Muscle of arm (tissue), 14 donors: ENCODE measurements around the gene RPP25. TPM values are rescaled to one million over a fixed set of nuclear protein-coding genes. Genes with fewer than 3 reads are reported as not detected.
A peak's percentile ranks its signal among the peaks of the same experiment; 100 is the strongest.

Experiments used
- DNase-seq: peaks from one replicate; pipeline ENCODE4 v3.0.0-alpha.2; 2013
- long read RNA-seq, 11 donors: transcript quantifications; one replicate each; lab custom pipeline, GENCODE V29; 2026
- polyA plus RNA-seq, 12 donors: library from polyadenylated mRNA; unstranded; fragments of 120-200 nt; gene quantifications; one replicate each; pipeline ENCODE4 v1.2.1, GENCODE V29; 2013; ENCODE audit not compliant: insufficient read length in 12 of 12

The RPP25 gene, protein sequence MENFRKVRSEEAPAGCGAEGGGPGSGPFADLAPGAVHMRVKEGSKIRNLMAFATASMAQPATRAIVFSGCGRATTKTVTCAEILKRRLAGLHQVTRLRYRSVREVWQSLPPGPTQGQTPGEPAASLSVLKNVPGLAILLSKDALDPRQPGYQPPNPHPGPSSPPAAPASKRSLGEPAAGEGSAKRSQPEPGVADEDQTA
- 1 to 10 TPM in 5 of 12 donors, under 1 TPM in 6, not detected in 1; 0.85 to 4.5 (median 0.95) TPM for polyA plus RNA-seq
- long read RNA-seq, donor 1, transcript RPP25-201 (1 exons, 3,049 nt) = major isoform, 15 of 15 reads
- long read RNA-seq, donor 1, partial matches to known transcripts = 0 of 15 reads
- long read RNA-seq, donor 1, other reads (novel, unspliced or antisense) = 0 of 15 reads
- long read RNA-seq, donor 2, partial matches to known transcripts = 0 of 2 reads
- long read RNA-seq, donor 2, other reads (novel, unspliced or antisense) = 0 of 2 reads
- long read RNA-seq, donor 3, partial matches to known transcripts = 0 of 1 reads
- long read RNA-seq, donor 3, other reads (novel, unspliced or antisense) = 0 of 1 reads
- long read RNA-seq, donor 4 = 0 reads
- long read RNA-seq, donor 5, partial matches to known transcripts = 0 of 1 reads
- long read RNA-seq, donor 5, other reads (novel, unspliced or antisense) = 0 of 1 reads
- long read RNA-seq, donor 6, partial matches to known transcripts = 0 of 1 reads
- long read RNA-seq, donor 6, other reads (novel, unspliced or antisense) = 0 of 1 reads
- long read RNA-seq, donor 7 = 0 reads
- long read RNA-seq, donor 8 = 0 reads
- long read RNA-seq, donor 9, partial matches to known transcripts = 0 of 2 reads
- long read RNA-seq, donor 9, other reads (novel, unspliced or antisense) = 0 of 2 reads
- long read RNA-seq, donor 10 = 0 reads
- long read RNA-seq, donor 11 = 0 reads

DNA sequence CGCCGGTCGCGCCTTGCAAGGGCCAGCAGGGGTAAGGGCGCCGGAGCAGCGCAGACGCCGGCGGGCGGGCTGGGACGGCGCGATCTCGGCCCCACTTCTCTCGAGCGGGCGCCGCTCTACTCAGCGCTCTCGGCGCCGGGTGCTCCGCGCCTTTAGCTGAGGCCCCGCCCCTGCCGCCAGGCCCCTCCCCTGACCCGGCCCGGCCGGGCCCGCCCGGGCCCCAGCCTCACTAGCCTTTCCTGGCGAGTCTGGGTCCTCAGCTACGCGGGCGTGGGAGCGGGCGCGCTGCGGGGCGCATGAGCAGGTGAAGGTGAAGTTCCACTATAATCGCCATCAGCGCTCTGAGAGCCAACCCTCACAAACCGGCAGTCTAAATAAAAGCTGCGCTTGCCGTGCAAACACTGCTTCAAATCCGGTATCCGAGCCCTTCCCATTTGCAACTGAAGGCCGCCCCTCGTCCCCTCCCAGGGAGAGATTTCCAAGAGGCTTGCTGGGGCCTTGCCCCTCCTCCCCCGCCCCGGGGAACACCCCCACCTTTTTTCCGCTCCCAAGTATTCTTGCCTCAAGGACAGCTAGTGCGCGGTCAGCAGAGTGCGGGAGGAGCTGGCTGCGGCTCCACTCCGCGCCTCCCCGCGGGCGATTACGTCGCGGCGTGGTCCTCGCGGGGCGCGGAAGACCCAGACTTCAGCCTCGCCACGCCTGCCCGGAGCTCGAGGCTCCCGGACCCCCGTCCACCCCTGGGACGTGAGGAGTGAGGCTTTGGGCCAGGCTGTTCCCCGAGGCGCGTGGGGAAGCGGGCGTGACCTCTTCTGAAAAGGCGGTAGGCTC lies at the start of gene RPP25:
Gene RPP25, minus strand, starts transcription at position 125 of the 828 bp plus-strand sequence. CDS start 189 bp downstream, outside the sequence.
- no peak for DNase-seq

DNA sequence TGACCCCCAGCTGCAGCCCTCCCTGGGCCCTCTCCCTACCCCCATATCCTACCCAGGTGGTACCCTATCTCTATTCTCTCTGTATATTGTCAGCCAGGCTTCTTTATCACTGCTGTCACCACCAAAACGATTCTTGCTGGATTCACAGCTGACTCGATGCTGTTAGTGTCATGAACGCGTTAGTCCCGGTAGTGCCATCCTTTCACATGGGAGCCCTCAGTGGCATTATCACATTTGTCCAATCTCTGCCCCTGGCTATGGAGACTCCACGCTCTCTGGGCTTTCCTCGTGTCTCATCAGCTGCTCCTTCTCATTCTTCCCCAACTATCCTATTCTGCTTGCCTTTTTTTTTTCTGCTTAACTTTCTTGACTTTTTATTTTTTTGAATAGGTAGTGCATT lies 45.8 kb upstream of the RPP25 start:
- DNase-seq = no peak

DNA sequence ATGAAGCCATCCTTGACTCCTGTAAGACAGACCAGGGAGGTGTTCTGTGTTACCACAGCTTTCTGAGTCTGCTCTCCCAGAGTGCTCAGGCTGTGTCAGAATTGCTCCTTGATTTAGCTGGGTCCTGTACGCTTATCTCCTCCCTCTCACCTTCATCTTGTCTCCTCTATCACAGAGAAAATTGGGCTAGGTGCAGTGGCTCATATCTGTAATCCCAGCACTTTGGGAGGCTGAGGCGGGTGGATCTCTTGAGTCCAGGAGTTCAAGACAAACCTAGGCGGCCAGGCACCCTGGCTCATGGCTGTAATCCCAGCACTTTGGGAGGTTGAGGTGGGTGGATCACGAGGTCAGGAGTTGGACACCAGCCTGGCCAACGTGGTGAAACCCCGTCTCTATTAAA lies 44.7 kb upstream of the RPP25 start:
- no peak for DNase-seq

DNA sequence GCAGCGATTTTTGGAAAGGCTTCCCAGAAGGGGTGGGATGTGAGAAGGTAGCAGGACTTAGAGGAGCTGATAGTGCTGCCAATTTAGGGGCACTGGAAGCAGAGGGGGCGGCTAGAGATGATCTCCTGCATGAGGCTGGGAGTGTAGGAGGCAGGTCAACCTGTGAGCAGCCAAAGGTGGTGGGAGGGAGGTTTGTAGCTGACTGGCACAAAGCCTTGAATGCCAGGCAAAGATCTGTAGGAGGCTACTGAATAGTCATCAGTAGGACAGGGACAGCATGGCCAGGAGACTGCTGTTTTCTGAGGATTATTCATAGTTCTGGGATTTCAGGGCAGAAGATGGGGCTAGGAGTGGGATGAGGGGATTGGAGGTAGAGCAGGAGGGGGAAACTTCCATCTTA lies 41.0 kb upstream of the RPP25 start:
- DNase-seq = no peak

DNA sequence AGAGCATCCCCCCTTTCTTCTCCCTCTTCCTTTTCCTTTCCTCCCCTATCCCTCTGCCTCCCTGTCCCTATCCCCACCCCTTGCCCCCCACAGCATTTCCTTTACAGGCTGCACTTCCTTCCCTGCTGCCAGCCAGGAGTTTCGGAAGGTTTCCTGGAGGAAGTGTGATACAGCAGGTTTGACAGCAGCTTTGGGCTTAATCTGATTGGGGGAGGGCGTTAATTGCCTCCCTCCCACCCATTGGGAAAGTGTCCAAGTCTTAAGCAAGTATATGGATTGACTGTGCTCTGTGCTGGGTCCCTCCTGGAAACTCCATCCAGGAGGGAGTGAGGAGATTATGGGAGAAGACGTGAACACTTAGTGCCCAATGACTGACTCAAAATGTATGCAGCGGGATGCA lies 40.6 kb upstream of the RPP25 start:
- DNase-seq = no peak

DNA sequence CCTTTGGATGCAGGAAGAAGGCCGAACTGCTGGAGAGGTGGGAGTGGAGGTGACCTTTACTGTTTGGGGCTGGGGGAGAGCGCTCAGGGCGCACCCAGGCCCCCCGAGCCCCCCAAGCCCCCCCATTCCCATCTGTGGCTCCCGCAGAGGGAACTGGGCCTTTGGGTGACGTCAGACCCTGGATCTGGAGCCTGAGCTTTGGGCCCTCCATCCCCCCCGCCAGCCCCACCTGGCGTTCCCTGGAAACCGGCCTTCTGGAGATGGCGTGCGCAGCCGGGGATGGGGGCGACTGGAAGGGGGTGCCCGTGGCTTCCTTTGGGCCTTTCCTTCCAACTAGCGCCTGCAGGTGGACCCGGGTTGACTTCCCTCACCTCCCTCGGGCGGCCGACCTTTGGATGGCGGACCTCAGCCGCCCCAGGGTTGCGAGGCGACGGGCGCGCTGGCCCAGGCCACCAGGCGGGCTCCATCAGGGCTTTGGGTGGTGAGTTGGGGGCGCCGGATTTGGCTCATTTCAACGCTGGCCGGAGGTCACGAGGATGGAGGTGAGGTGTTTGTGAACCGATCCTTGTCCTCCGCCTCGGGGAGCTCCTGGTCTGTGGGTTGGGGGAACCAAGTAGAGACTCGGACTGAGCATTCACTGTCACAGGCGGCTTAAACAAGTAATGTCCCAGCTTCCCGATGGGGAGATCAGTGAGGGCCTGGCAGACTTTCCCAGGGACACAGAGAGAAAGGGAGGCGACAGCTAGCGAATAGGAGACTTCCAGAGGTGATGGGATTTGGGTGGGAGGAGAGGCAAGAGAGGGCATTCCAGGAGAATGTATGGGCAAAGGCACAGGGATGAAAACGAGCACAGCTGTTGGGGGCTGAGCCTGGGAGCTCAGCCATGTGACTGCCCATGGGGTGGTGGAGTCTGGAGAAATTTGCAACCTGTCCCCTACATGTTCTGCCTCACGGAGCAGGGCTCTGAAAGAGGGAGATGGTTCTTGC lies 39.5 kb upstream of the RPP25 start:
- no peak for DNase-seq

DNA sequence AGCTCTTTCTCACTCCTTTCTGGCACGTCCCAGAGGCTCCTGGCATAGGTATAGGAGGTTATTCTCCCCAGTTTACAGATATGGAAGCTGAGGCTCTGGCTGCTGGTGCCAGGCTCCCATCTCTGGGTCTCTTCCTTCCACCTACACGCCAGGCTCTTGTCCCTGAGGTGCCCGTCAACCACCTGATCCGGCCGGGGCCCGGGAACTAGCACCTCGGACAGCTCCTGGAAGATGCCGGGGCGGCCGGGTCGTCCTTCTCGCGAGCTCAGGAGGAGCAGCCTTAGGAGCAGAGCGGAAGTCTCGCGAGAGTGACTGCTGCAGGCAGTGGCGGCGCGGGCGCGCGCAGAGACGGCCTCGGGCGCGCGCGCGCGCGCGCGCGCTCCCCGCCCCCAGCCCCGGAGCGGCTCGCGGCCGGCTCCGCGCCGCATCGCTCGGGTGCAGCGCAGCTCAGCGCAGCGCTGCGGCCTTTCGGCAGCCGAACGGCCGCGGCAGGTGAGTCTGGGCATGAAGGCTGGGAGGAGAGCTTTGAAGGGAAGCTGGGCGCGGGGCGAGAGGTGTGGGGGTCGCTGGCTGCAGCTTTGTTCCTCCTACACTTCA lies 38.7 kb upstream of the RPP25 start, which contains the start of gene SCAMP5:
Gene SCAMP5, plus strand, starts transcription at position 382 of the 597 bp plus-strand sequence. CDS start 16,277 bp downstream, outside the sequence.
- peak; percentile 93 for DNase-seq

- DNase-seq = no peak
Measured at GRCh38 chr15:74994685-74995084, 38.1 kb upstream of the RPP25 start.

GRCh38 chr15:74994236-74994635 lies 37.7 kb upstream of the RPP25 start:
- no peak for DNase-seq

GRCh38 chr15:74992619-74993018 lies 36.0 kb upstream of the RPP25 start:
- DNase-seq = no peak

- no peak for DNase-seq
Measured at GRCh38 chr15:74989527-74989926, 33.0 kb upstream of the RPP25 start.

DNA sequence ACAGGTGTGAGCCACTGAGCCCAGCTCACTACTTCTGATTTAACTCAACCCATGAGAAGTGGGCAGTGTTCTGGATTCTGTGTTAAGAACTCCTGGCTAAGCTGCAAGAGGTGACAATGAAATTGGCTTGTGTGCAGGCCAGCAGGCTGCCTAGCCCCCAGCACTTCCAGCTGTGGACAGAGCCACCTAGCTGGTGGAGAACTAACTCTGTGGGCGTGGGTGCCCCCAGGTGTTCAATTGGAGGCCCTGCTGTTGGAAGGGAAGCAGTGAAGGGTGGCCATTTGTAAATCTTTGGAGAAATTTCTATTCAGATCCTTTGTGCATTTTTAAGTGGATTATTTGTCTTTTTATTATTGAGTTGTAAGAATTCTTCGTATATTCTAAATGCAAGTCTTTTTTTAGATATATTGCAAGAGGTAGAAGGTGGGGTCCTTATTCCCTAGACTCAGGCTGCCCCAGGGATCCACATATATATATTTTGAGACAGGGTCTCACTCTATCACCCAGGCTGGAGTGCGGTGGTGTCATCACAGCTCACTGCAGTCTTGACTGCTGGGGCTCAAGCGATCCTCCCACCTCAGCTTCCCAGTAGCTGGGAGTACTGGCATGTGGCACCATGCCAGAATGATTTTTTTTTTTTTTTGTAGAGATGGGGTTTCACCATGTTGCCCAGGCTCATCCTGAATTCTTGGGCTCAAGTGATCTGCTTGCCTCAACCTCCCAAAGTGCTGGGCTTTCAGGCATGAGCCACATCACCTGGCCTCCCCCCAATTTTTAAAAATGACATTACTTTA lies 31.6 kb upstream of the RPP25 start:
- no peak for DNase-seq

DNA sequence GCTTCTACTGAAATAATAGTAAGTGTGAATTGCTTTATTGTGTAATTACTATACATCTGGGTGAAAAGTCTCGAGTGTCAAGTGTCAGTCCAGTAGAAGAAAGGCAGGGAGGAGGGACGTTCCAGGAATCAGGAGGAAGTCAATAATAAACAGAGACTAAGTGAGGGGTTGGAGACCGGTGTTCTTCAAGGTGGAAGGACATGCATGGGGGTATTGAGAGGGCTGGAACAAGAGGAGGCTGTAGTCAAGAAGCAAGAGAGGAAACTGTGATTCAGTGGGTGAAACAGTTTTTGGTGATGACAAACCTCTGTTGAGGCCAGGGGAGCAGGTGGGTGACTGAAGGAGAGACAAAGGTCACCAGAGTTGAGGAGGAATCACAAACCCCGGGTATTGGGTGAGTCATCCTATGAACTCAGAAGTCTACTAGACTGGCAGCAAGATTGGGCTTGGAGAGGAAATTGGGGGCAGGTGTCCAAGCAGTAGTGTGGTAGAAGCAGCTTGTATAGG lies 27.2 kb upstream of the RPP25 start:
- no peak for DNase-seq

- DNase-seq = no peak
Measured at GRCh38 chr15:74982183-74982582, 25.6 kb upstream of the RPP25 start.

DNA sequence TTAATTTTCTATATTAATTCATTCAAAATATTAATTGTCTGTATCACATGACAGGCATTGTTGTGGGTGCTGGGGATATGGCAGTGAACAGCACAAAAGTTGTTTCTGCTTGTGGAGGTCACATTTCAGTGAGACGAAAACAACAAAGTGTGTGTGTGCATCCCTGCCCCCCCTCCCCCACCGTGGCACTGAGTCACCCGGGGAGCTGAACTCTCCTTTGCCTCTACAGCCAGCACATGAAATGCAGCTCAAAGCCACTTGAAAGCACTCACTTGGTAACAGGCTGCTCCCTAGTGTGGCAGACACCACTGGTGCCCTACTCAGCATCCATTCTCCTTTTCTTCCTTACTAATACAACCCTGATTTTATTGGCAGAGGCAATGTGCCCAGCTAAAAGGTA lies 21.9 kb upstream of the RPP25 start:
- no peak for DNase-seq

- DNase-seq = no peak
Measured at GRCh38 chr15:74978077-74978476, 21.5 kb upstream of the RPP25 start.

- no peak for DNase-seq
Measured at GRCh38 chr15:74977599-74977998, 21.0 kb upstream of the RPP25 start.

DNA sequence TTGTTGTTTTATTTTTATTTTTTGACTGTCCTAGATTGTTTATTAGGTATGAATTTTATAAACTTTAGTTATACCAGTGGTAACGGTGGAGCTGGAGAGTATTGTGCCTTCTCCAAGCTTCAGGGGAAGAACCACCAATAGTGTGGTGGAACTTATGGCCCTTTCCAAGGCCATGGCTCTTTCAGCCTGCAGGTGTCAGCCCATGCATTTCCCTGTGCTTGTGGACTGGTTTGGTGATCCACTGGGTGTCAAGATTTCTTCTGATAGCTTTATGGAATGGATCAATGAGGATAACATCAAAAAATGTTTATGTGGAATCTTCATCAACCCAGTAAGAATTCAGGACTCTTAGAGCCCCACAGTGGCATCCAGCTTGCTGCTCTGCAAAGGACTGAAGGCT lies 19.6 kb upstream of the RPP25 start:
- DNase-seq = no peak

GRCh38 chr15:74967670-74968069 lies 11.1 kb upstream of the RPP25 start:
- no peak for DNase-seq
